Measurements from ENCODE around the gene ZNF385B. TPM values are rescaled to one million over a fixed set of nuclear protein-coding genes. Genes with fewer than 3 reads are reported as not detected.

The ZNF385B gene
- total RNA-seq, 1 donor from 2014 or later = not detected

DNA sequence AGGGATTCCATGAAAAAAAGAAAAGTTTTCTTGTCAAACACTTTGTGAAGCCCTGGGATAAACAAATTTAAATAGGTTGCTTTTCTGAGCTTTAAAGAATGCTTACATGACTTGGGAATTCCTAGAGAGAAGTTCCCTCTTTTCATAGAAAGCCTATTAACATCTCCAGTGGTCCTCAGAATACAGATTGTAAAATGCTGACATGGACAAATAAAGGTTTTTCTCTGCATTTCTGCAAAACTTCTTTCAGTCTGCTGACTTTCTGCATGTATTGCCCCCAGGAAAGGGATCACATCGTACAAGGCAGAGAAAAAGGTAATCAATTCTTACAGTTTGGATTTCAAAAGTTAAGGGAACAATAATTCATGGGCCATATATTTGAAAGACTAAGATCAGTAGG is 20.6 kb downstream of the ZNF385B start:
- no peak for TF ChIP-seq CTCF (IDR thresholded peaks at IDR 0.05; ENCODE audit: insufficient read depth, low read length, severe bottlenecking)
- no peaks in the 10 kb centered on the region for H3K36me3 ChIP-seq (ENCODE audit: control insufficient read depth, insufficient read depth, low read length)
- H3K4me3 ChIP-seq (ENCODE audit: low read depth, low read length) = no peak overlapping the region
- DNase-seq (ENCODE audit: low read depth) = no peak
- H3K27me3 ChIP-seq (ENCODE audit: control insufficient read depth, insufficient read depth, low read length) = no peaks in the 10 kb centered on the region
- FAIRE-seq = no peak

GRCh38 chr2:179837408-179837807 is 24.0 kb downstream of the ZNF385B start:
- Histone ChIP-seq H3K27me3 (ENCODE audit: control insufficient read depth, insufficient read depth, low read length) (no peaks in the 10 kb centered on the region), H3K4me3 (ENCODE audit: low read depth, low read length) (no peak overlapping the region), H3K36me3 (ENCODE audit: control insufficient read depth, insufficient read depth, low read length) (no peaks in the 10 kb centered on the region)
- FAIRE-seq (no peak), DNase-seq (ENCODE audit: low read depth) (peak; percentile 77)
- no peak for TF ChIP-seq CTCF (IDR thresholded peaks at IDR 0.05; ENCODE audit: insufficient read depth, low read length, severe bottlenecking)

DNA sequence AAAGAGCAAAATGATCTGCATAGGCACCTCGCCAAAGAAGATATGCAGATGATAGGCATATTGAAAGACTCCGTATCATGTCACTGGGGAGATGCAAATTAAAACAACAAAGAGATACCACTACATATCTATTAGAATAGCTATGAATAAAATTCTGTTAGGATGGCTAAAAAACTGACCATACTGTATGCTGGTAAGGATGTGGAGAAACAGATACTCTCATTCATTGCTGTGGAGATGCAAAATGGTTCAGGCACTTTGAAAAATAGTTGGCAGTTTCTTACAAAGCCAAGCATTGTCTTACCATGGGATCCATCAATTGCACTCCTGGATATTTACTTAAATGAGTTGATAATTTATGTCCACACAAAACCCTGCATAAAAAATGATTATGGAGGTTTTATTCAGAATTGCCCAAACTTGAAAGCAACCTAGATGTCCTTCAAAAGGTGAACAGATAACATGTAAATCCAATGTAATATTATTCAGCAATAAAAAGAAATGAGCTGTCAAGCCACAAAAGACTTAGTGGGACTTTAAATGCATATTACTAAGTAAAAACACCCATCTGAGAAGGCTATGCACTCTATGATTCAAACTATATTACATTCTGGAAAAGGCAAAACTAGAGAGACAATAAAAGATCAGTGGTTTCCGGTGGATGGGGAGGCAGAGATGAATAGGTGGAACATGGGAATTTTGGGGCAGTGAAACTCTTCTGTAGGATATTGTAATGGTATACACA is 31.2 kb downstream of the ZNF385B start:
- no peak for TF ChIP-seq CTCF (IDR thresholded peaks at IDR 0.05; ENCODE audit: insufficient read depth, low read length, severe bottlenecking)
- H3K36me3 ChIP-seq (ENCODE audit: control insufficient read depth, insufficient read depth, low read length) = no peaks in the 10 kb centered on the region
- FAIRE-seq (no peak), DNase-seq (ENCODE audit: low read depth) (no peak)
- no peak overlapping the region for H3K4me3 ChIP-seq (ENCODE audit: low read depth, low read length)
- H3K27me3 ChIP-seq (ENCODE audit: control insufficient read depth, insufficient read depth, low read length) = no peaks in the 10 kb centered on the region

GRCh38 chr2:179826297-179826696 is 35.1 kb downstream of the ZNF385B start:
- TF ChIP-seq CTCF (IDR thresholded peaks at IDR 0.05; ENCODE audit: insufficient read depth, low read length, severe bottlenecking) = no peak
- no peak overlapping the region for H3K4me3 ChIP-seq (ENCODE audit: low read depth, low read length)
- no peak for FAIRE-seq
- no peaks in the 10 kb centered on the region for H3K27me3 ChIP-seq (ENCODE audit: control insufficient read depth, insufficient read depth, low read length)
- H3K36me3 ChIP-seq (ENCODE audit: control insufficient read depth, insufficient read depth, low read length) = no peaks in the 10 kb centered on the region
- DNase-seq (ENCODE audit: low read depth) = no peak

DNA sequence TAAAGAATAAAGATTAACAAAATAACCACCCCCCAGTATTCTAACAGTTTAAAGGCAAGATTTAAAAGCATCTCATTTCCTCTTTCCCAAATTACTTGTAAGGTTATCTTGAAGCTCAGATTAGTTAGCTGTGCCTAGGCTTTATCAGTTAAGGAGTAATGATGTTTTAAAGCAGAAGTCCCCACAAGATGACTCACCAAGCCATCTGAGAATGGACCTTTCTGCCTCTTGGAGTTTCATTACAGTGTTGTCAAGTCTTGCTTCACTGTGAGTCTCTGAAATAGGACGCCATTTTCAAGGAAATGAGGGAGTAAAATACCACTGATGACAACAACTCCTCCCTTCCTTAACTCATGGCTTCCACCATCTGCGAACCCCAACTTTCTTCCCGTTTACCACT is 35.9 kb downstream of the ZNF385B start:
- no peak for TF ChIP-seq CTCF (IDR thresholded peaks at IDR 0.05; ENCODE audit: insufficient read depth, low read length, severe bottlenecking)
- DNase-seq (ENCODE audit: low read depth) (no peak), FAIRE-seq (no peak)
- Histone ChIP-seq H3K4me3 (ENCODE audit: low read depth, low read length) (no peak overlapping the region), H3K27me3 (ENCODE audit: control insufficient read depth, insufficient read depth, low read length) (no peaks in the 10 kb centered on the region), H3K36me3 (ENCODE audit: control insufficient read depth, insufficient read depth, low read length) (no peaks in the 10 kb centered on the region)

DNA sequence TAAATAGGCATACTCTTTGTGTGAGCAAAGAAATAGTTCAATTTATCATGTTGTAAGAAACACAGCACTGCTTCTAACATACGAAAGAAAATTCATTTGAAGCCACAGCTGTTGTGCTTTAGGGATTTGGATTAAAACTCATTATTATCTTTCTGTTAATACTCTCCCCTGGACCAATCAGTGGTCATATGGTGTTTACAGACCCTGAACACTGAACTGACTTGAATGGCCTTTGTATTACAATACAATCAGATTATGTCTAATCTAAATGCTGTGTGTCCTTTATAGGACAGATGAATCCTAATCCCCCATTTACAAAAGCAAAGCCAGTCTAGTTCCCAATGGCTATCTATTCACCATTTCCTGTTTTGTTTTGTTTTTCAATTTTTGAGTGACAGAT is 36.5 kb downstream of the ZNF385B start:
- FAIRE-seq = no peak
- DNase-seq (ENCODE audit: low read depth) = no peak

More for the DNA sequence above, 36.5 kb downstream of the ZNF385B start:
- no peaks in the 10 kb centered on the region for H3K36me3 ChIP-seq (ENCODE audit: control insufficient read depth, insufficient read depth, low read length)
- no peaks in the 10 kb centered on the region for H3K27me3 ChIP-seq (ENCODE audit: control insufficient read depth, insufficient read depth, low read length)
- H3K4me3 ChIP-seq (ENCODE audit: low read depth, low read length) = no peak overlapping the region
- TF ChIP-seq CTCF (IDR thresholded peaks at IDR 0.05; ENCODE audit: insufficient read depth, low read length, severe bottlenecking) = no peak

Measured in bronchial epithelial cell (primary cell).